Keratinocyte (primary cell): ENCODE measurements around the gene SOD2.
A peak's percentile ranks its signal among the peaks of the same experiment; 100 is the strongest.

Experiments
- EZH2 ChIP-seq: IDR thresholded peaks from one replicate; pipeline ENCODE4 v1.6.1; 2012; ENCODE audit warnings: inconsistent platforms, mild to moderate bottlenecking, low read length, moderate library complexity
- TF ChIP-seq, protein P1 (sequence below), 3 experiments: IDR thresholded peaks in 1 of 3; conservative IDR thresholded peaks in 1 of 3; optimal IDR thresholded peaks in 1 of 3; 2 replicates in 2 of 3; 3 replicates in 1 of 3; pipeline versions ENCODE3 to v1.5.1; 2011; ENCODE audit warnings: low read length in 3 of 3, mild to moderate bottlenecking in 3 of 3, moderate library complexity in 2 of 3, control low read depth in 1 of 3, inconsistent platforms in 1 of 3; ENCODE audit not compliant: insufficient read depth in 2 of 3; ENCODE audit errors: extremely low read depth in 1 of 3

GRCh38 chr6:159716247-159717096 lies 23.4 kb upstream of the SOD2 start:
- no peak for TF ChIP-seq EZH2
- TF ChIP-seq, protein P1, sequence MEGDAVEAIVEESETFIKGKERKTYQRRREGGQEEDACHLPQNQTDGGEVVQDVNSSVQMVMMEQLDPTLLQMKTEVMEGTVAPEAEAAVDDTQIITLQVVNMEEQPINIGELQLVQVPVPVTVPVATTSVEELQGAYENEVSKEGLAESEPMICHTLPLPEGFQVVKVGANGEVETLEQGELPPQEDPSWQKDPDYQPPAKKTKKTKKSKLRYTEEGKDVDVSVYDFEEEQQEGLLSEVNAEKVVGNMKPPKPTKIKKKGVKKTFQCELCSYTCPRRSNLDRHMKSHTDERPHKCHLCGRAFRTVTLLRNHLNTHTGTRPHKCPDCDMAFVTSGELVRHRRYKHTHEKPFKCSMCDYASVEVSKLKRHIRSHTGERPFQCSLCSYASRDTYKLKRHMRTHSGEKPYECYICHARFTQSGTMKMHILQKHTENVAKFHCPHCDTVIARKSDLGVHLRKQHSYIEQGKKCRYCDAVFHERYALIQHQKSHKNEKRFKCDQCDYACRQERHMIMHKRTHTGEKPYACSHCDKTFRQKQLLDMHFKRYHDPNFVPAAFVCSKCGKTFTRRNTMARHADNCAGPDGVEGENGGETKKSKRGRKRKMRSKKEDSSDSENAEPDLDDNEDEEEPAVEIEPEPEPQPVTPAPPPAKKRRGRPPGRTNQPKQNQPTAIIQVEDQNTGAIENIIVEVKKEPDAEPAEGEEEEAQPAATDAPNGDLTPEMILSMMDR (optimal IDR thresholded peaks at IDR 0.05 in 1 of 3, IDR thresholded peaks at IDR 0.05 in 1 of 3, conservative IDR thresholded peaks at IDR 0.05 in 1 of 3; ENCODE audit: extremely low read depth in 1 of 3, insufficient read depth in 2 of 3, low read length in 3 of 3), result peak in 2 of 3 experiments; percentile 14 to 19
